GM12878 (cell line): ENCODE data around the gene FSTL4. TPM values are rescaled to one million over a fixed set of nuclear protein-coding genes. Genes with fewer than 3 reads are reported as not detected.

Experiments
- ATAC-seq: fragments of 200-7000 bp; cut with Tn5 transposase; 3 replicates; pipeline ENCODE4 v1.9.1; 2020; ENCODE audit warnings: mild to moderate bottlenecking, moderate library complexity
- BruUV-seq: library from RNA; stranded (reverse); fragments of 400-500 nt; replicated peaks from 2 replicates; lab custom pipeline; 2021; lab: Mats Ljungman, UMichigan
- CTCF ChIA-PET: fragments of 300-600 bp; sonication (Branson Sonifier 250); formaldehyde crosslinking; extraction: SDS; loops from one replicate; lab custom pipeline; 2021; ENCODE audit warnings: inconsistent platforms; lab: Yijun Ruan, JAX
- POLR2A ChIA-PET: fragments of 350-600 bp; formaldehyde crosslinking; extraction: SDS; loops from one replicate; lab custom pipeline; 2021; ENCODE audit warnings: inconsistent platforms; lab: Charles Lee
- RAD21 ChIA-PET: fragments of 300-600 bp; sonication (Branson Sonifier 250); formaldehyde crosslinking; loops from one replicate; lab custom pipeline; 2023; ENCODE audit warnings: antibody characterized with exemption; ENCODE audit not compliant: unreplicated experiment; lab: Charles Lee
- SMC1A ChIA-PET: fragments of 300-600 bp; sonication (Branson Sonifier 250); formaldehyde crosslinking; loops from one replicate; lab custom pipeline; 2023; ENCODE audit not compliant: unreplicated experiment, uncharacterized antibody; lab: Charles Lee
- DNase-seq: peaks from one replicate; pipeline ENCODE4 v3.0.0-alpha.2; 2011; ENCODE audit warnings: low read depth, low spot score
- FAIRE-seq: peaks from 3 replicates; lab custom pipeline; 2011; peaks lifted over from hg19 to GRCh38; lab: Jason Lieb, UNC
- H2AFZ ChIP-seq: 2 replicates; pipeline ENCODE4 v1.6.0; 2011; ENCODE audit warnings: low read depth, low read length, control low read depth; ENCODE audit not compliant: control insufficient read depth
- H3K27ac ChIP-seq: 2 replicates; pipeline ENCODE4 v1.5.1; 2011; ENCODE audit warnings: control low read depth; ENCODE audit not compliant: control insufficient read depth, insufficient read depth
- H3K27me3 ChIP-seq, 2 experiments: replicated peaks in 1 of 2; 2 replicates each; pipeline versions ENCODE4 v1.6.0 to v1.6.1; 2011; ENCODE audit warnings: low read length in 1 of 2; ENCODE audit not compliant: control insufficient read depth in 2 of 2, insufficient read depth in 2 of 2
- H3K36me3 ChIP-seq, 2 experiments: 2 replicates each; pipeline ENCODE4 v1.5.1; 2011; ENCODE audit warnings: low read length in 1 of 2; ENCODE audit not compliant: control insufficient read depth in 2 of 2, insufficient read depth in 2 of 2
- H3K4me1 ChIP-seq: 2 replicates; pipeline ENCODE4 v1.6.1; 2011; ENCODE audit warnings: mild to moderate bottlenecking, low read length, moderate library complexity, mixed read lengths; ENCODE audit not compliant: control insufficient read depth, insufficient read depth
- H3K4me2 ChIP-seq: 2 replicates; pipeline ENCODE4 v1.6.0; 2011; ENCODE audit warnings: control low read depth; ENCODE audit not compliant: control insufficient read depth, insufficient read depth
- H3K4me3 ChIP-seq: fragments of 200-600 bp; sonication (generic); 2 replicates; pipeline ENCODE4 v1.5.1; 2016
- H3K79me2 ChIP-seq: 2 replicates; pipeline ENCODE4 v1.6.0; 2011; ENCODE audit warnings: low read length; ENCODE audit not compliant: control insufficient read depth, insufficient read depth
- H3K9ac ChIP-seq: 2 replicates; pipeline ENCODE4 v1.8.0; 2011; ENCODE audit warnings: low read length, control low read depth, mixed read lengths; ENCODE audit not compliant: control insufficient read depth, insufficient read depth
- H3K9me3 ChIP-seq: replicated peaks from 3 replicates; pipeline ENCODE4 v1.5.1; 2011; ENCODE audit warnings: mild to moderate bottlenecking, low read length; ENCODE audit not compliant: control insufficient read depth, insufficient read depth
- H4K20me1 ChIP-seq: 2 replicates; pipeline ENCODE4 v1.6.0; 2011; ENCODE audit not compliant: control insufficient read depth, insufficient read depth
- EP300 ChIP-seq, 2 experiments: fragments of 150-350 bp in 1 of 2; IDR thresholded peaks; 2 replicates each; pipeline ENCODE4 v1.6.1; 2011 to 2012; ENCODE audit warnings: low read depth in 2 of 2, low read length in 2 of 2, borderline replicate concordance in 1 of 2, improper control_type of control experiment in 1 of 2, inconsistent platforms in 1 of 2; ENCODE audit not compliant: control insufficient read depth in 1 of 2
- POLR2A ChIP-seq: IDR thresholded peaks from 2 replicates; pipeline ENCODE4 v1.6.1; 2011; ENCODE audit warnings: low read depth, mild to moderate bottlenecking, low read length
- SKIL ChIP-seq: fragments of 450-650 bp; IDR thresholded peaks from 2 replicates; pipeline ENCODE4 v1.6.1; 2017; ENCODE audit warnings: mild to moderate bottlenecking, low read depth, inconsistent platforms; ENCODE audit not compliant: poor library complexity, severe bottlenecking
- WGBS: methylation state at CpG from one replicate; pipeline ENCODE4 v1.1.6; 2016; ENCODE audit warnings: low lambda C conversion rate; ENCODE audit not compliant: insufficient replicate concordance, insufficient coverage; ENCODE audit errors: missing lambda C conversion rate; 5-methylcytosine and 5-hydroxymethylcytosine counted together
- in situ Hi-C: fragments of 300-500 bp; cut with MboI; formaldehyde crosslinking; loops from 9 replicates; pipeline ENCODE4 v1.14.3; 2018; ENCODE audit warnings: mixed read lengths
- intact Hi-C: fragments of 100-400 bp; cut with micrococcal nuclease; formaldehyde crosslinking; loops from one replicate; pipeline ENCODE4 v1.14.2; 2022; ENCODE audit not compliant: unreplicated experiment
- polyA plus RNA-seq, 11 experiments: library from polyadenylated mRNA; depleted of rRNA in 4 of 11; unstranded in 6 of 11; stranded (reverse) in 5 of 11; fragments of >200 nt; fragmentation: Nextera tagmentation in 4 of 11; fragmentation: Illumina TruSeq in 1 of 11; extraction: Ambion mirVana in 4 of 11; extraction: Trizol in 1 of 11; gene quantifications; 1 replicate in 1 of 11; 2 replicates in 10 of 11; pipeline versions ENCODE4 v1.2.1 to v1.2.3, GENCODE V29; 2011 to 2016; ENCODE audit warnings: inconsistent platforms in 2 of 11, missing spikeins in 2 of 11, low read depth in 1 of 11
- total RNA-seq, 4 experiments: library from RNA; depleted of rRNA in 3 of 4; stranded (reverse); fragments of >200 nt in 3 of 4; fragmentation: Illumina TruSeq in 1 of 4; extraction: Trizol in 1 of 4; gene quantifications; 2 replicates each; pipeline versions ENCODE4 v1.2.1 to v1.2.3, GENCODE V29; 2013 to 2021
- TF ChIP-seq, protein P1 (sequence below): IDR thresholded peaks from 2 replicates; pipeline ENCODE4 v1.6.1; 2012; ENCODE audit warnings: low read length, inconsistent platforms
- TF ChIP-seq, protein P2 (sequence below): fragments of 450-650 bp; IDR thresholded peaks from 2 replicates; pipeline ENCODE4 v1.6.1; 2017; ENCODE audit warnings: low read depth, mild to moderate bottlenecking, moderate library complexity

Gene FSTL4
- total and polyA plus RNA-seq, 10 of the 15 experiments (the other 5 are each of a cell fraction or from before 2014, with no cell fraction given) = 0.01 to 0.79 (median 0.21) TPM; not detected in 6

GRCh38 chr5:133595465-133595864 is 16.9 kb downstream of the FSTL4 start:
- no peak overlapping the region for H3K4me3 ChIP-seq
- no peaks in the 10 kb centered on the region for H4K20me1 ChIP-seq
- no peaks in the 10 kb centered on the region for H3K79me2 ChIP-seq
- H3K4me1 ChIP-seq = no peaks in the 10 kb centered on the region; the same call in 1 of the 2 replicates
- intact Hi-C loops (no loop called here), in situ Hi-C loops (no loop called here)
- ChIA-PET SMC1A (no interaction called here), POLR2A (no interaction called here), CTCF (no interaction called here), RAD21 (no interaction called here)
- BruUV-seq = no TSS peak
- DNase-seq (no peak), FAIRE-seq (no peak), ATAC-seq (no peak)
- WGBS = 9% methylated on average over 5 of the region's 5 CpGs
- H3K27me3 ChIP-seq = peaks cover 2 to 3% of the 10 kb centered on the region in 2 experiments; a peak in 3 of 4 replicates
- no peak overlapping the region for H3K9ac ChIP-seq
- no peaks in the 10 kb centered on the region for H3K36me3 ChIP-seq
- TF ChIP-seq SKIL (no peak), POLR2A (no peak), EP300 (IDR thresholded peaks at IDR 0.05; ENCODE audit: borderline replicate concordance in 1 of 2, control insufficient read depth in 1 of 2, low read depth in 2 of 2, low read length in 2 of 2) (no peak)
- TF ChIP-seq, protein P1, sequence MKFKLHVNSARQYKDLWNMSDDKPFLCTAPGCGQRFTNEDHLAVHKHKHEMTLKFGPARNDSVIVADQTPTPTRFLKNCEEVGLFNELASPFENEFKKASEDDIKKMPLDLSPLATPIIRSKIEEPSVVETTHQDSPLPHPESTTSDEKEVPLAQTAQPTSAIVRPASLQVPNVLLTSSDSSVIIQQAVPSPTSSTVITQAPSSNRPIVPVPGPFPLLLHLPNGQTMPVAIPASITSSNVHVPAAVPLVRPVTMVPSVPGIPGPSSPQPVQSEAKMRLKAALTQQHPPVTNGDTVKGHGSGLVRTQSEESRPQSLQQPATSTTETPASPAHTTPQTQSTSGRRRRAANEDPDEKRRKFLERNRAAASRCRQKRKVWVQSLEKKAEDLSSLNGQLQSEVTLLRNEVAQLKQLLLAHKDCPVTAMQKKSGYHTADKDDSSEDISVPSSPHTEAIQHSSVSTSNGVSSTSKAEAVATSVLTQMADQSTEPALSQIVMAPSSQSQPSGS = no peak
- TF ChIP-seq, protein P2, sequence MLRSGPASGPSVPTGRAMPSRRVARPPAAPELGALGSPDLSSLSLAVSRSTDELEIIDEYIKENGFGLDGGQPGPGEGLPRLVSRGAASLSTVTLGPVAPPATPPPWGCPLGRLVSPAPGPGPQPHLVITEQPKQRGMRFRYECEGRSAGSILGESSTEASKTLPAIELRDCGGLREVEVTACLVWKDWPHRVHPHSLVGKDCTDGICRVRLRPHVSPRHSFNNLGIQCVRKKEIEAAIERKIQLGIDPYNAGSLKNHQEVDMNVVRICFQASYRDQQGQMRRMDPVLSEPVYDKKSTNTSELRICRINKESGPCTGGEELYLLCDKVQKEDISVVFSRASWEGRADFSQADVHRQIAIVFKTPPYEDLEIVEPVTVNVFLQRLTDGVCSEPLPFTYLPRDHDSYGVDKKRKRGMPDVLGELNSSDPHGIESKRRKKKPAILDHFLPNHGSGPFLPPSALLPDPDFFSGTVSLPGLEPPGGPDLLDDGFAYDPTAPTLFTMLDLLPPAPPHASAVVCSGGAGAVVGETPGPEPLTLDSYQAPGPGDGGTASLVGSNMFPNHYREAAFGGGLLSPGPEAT = no peak
- H3K9me3 ChIP-seq = no peaks in the 10 kb centered on the region
- no peak overlapping the region for H3K4me2 ChIP-seq
- H3K27ac ChIP-seq = no peak overlapping the region
- no peak overlapping the region for H2AFZ ChIP-seq
